ENCODE data around the gene PLD4.

DNA sequence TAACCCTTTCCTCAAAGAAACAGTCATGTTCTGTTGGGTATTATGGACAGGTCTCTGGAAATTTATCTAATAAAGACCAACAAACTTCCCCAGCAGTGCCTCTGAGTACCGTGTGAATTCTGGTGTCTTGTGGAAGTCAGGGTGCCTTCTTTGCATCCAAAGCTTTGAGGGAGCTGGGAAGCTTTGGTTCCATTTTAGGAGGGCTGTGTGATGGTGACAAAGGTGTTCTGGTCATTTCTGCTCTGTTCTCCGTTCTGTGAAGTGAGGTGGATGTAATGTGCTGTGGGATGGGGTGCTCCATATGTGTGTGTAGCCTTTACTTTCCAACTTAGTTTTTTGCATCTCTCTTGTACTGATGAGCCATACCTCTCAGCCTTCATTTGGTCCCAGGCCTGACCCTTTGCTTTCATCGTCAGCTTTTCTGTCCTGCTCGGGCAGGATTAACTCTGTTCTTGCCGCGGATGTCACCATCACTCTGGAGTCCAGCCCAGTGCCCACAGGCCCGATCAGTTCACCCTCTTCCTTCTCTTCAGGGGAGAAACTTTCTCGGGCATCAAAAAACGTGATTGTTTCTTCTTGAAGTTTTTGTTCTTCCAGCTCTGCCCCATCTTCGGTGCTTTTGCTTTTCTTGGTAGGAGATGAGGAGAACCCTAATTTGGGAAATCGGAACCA lies 13.2 kb downstream of the PLD4 start:
- TF ChIP-seq, protein P1, sequence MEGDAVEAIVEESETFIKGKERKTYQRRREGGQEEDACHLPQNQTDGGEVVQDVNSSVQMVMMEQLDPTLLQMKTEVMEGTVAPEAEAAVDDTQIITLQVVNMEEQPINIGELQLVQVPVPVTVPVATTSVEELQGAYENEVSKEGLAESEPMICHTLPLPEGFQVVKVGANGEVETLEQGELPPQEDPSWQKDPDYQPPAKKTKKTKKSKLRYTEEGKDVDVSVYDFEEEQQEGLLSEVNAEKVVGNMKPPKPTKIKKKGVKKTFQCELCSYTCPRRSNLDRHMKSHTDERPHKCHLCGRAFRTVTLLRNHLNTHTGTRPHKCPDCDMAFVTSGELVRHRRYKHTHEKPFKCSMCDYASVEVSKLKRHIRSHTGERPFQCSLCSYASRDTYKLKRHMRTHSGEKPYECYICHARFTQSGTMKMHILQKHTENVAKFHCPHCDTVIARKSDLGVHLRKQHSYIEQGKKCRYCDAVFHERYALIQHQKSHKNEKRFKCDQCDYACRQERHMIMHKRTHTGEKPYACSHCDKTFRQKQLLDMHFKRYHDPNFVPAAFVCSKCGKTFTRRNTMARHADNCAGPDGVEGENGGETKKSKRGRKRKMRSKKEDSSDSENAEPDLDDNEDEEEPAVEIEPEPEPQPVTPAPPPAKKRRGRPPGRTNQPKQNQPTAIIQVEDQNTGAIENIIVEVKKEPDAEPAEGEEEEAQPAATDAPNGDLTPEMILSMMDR (IDR thresholded peaks at IDR 0.05; ENCODE audit: low read length), result no peak
- no peak for TF ChIP-seq EZH2 (IDR thresholded peaks at IDR 0.05; ENCODE audit: borderline replicate concordance, low read length)

Data from OCI-LY1 (cell line).